GM21786 (cell line): ENCODE results near the gene MIR17HG.
"Not testable (repeated sequence)": the region's sequence is repeated elsewhere in the genome, so short reads cannot be mapped to it uniquely, and the experiment has no call there.

ENCODE experiments used
- ATAC-seq: cut with Tn5 transposase; IDR thresholded peaks from one replicate; pipeline ENCODE4 v1.9.1; 2021; ENCODE audit not compliant: unreplicated experiment

The MIR17HG gene

GRCh38 chr13:91346850-91347201 is 661 bp upstream of the MIR17HG start:
- peak; percentile 19 for ATAC-seq

DNA sequence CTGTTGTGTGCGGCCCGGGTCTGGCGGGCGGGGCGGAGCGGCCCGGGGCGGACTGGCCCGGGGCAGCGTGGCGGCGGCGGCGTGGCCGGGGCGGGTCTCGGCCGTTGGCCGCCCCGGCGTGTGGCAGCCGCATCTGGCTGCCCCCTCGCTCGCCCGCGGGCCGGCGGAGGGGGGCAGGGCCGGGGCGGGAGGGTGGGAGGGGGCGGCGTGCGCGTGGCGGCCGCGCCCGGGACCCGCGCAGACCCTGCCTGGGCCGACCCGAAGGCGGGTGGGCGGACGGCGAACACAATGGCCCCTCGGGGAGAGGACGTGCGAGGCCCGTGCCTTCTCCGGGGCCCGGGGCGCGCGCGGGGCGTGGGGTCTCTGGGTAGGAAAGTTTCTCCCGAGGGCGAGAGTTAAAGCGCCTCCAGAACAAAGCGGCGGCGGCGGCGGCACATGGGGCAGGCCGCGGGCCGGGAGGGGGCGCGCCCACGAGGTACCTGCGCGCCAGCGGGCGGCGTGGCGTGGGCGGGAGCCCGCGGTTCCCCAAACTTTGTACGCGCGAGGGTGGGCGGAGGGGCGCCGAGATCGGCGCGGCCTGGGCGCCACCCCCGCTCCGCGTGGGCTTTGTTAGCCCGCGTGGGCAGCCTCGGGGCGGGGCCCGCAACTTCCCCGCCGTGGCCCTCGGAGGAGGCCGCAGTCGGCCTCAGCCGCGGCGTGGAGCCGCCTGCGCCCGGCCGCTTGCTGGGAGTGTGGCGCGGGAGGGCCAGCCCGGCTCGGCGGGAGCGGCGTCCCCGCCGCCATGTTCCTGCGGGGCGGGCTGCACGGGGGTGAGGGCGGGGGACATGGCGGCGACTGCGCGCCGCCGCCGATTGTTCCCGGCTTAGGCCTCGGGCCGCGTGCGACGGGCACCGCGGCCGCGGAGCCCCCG is 764 bp downstream of the MIR17HG start:
- peak; percentile 27 for ATAC-seq

- peak; percentile 46 for ATAC-seq
Observed at GRCh38 chr13:91348906-91349435, 1.5 kb downstream of the MIR17HG start.

- no peak for ATAC-seq
Observed at GRCh38 chr13:91349992-91350911, 2.8 kb downstream of the MIR17HG start.

GRCh38 chr13:91351123-91351522 is 3.6 kb downstream of the MIR17HG start:
- ATAC-seq = no peak

GRCh38 chr13:91351980-91352379 is 4.5 kb downstream of the MIR17HG start:
- no peak for ATAC-seq

- not testable (repeated sequence) for ATAC-seq
Observed at GRCh38 chr13:91352891-91353290, 5.4 kb downstream of the MIR17HG start.

- ATAC-seq = no peak
Observed at GRCh38 chr13:91353494-91353893, 6.0 kb downstream of the MIR17HG start.

- ATAC-seq = no peak
Observed at GRCh38 chr13:91355099-91355825, 7.8 kb downstream of the MIR17HG start.

GRCh38 chr13:91355826-91356710 is 8.6 kb downstream of the MIR17HG start:
- no peak for ATAC-seq

DNA sequence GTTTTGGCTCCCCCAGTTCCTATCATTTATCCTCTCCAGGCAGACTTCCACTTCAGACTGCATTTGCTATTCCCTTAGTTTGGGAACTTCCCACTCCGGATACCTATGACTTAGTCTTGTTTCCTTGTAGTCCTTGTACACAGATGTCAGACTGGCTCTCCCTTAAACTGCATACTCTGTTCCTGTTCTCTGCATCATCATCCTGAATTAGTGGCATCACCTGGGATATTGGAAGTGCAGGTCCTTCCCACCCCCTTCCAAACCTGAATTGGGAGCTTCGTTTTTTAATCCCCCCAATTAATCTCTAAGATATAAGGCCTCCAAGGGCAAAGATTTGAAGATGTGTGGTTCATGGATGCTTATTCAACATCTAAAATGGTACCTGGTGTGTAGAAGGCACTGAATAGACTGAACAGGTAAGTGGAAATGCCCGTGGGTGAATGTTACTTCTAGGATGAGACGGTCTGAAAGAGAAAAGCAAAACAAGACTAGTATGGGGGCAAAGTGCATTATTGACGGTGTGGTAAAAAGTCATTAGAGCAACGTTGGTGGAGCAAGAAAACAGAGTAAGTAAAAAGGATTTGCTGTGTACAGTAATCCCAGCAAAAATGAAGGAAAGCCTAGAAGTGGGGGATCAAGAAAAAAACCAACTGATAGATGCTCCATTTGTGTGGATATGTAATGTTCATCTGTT is 9.6 kb downstream of the MIR17HG start:
- no peak for ATAC-seq

DNA sequence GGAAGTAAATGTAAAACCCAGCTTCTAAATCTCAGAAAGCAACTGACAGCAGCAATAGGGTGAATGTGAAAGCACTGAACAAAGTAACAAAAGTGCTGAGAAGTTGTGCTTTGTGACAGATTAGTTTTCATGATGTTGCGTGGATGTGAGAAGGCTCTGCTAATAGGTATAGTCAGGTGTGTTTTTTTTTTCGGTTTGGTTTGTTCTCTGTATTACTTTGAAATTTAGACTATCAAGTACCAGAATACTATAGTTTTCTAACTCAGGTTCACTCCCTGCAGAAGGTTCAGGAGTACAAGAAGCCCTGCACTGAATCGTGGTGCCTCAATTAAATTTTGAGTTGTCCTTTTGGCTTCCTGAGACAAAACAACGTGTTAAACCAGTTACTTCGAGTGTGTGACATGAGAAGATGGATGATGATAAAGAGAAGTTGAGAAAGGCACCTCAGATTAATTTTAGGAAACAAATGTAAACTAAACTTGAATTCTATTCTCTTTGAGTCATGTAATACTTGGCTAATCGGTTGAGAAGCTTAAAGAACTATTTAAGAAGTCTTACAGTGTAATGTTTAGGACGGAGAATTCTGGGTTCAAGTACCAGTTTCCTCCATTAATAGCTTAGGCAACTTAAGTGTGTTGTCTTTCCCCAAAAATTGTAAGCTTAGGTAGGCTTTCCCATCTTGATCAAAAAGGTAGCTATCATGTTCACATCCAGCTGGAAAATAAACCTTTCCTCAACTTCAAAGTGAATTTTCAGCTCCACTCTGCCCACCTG is 10.3 kb downstream of the MIR17HG start:
- ATAC-seq = no peak

- ATAC-seq = peak; percentile 27
Observed at GRCh38 chr13:91358387-91358782, 10.9 kb downstream of the MIR17HG start.

DNA sequence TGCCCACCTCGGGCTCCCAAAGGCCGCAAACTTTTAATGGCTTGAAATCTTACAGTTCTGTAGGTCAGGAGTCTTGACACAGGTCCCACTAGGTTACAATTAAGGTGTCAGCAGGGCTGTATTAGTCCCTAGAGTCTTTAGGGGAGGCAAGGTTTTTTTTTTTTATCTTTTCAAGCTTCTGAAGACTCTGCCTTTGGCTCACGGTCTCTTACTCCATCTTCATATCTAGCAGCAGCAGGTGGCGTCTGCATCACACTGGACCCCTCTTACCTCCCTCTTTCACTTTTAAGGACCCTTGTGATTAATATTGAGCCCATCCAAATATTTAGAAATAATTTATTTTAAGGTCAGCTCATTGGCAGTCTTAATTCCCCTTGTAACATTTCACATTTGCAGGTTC is 11.6 kb downstream of the MIR17HG start:
- no peak for ATAC-seq

- no peak for ATAC-seq
Observed at GRCh38 chr13:91359631-91360030, 12.1 kb downstream of the MIR17HG start.

GRCh38 chr13:91360246-91360751 is 12.8 kb downstream of the MIR17HG start:
- ATAC-seq = no peak

GRCh38 chr13:91361755-91362271 is 14.3 kb downstream of the MIR17HG start:
- no peak for ATAC-seq

DNA sequence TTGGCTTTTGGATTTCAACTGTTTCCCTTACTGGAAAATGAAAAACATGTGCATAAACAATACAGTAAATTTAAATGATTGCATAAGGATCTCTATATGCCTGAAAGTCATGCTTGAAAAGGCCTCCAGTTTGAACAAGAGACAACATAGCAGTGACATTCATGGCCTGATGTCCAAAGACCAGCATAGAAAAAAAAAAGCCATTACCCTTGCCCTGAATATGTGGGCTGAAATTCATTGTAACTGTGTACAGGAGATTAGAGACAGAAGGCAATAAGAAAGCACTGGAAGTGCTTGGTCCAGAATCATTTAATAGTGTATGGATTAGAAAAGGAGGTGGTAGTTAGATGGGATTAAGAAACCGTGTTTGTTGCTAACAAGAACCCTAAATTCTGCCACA is 15.4 kb downstream of the MIR17HG start:
- no peak for ATAC-seq
